CD4-positive, alpha-beta T cell treated with Interleukin-1 beta for 1 hour (primary cell): ENCODE measurements around the gene ZNF70.

Experiments
- DNase-seq, 2 donors: peaks; one replicate each; pipeline ENCODE4 v3.0.0-alpha.2; 2020 to 2022

Gene ZNF70

GRCh38 chr22:23778577-23778900, 27.6 kb upstream of the ZNF70 start:
- no peak for DNase-seq

- DNase-seq, result no peak
Measured at GRCh38 chr22:23777776-23778576, 27.1 kb upstream of the ZNF70 start.

GRCh38 chr22:23775779-23776375, 25.0 kb upstream of the ZNF70 start:
- no peak for DNase-seq

GRCh38 chr22:23774922-23775436, 24.1 kb upstream of the ZNF70 start:
- no peak for DNase-seq

- DNase-seq, result no peak
Measured at GRCh38 chr22:23774114-23774921, 23.4 kb upstream of the ZNF70 start.

- no peak for DNase-seq
Measured at GRCh38 chr22:23773483-23774113, 22.7 kb upstream of the ZNF70 start.

- DNase-seq, result peak; percentile 53 to 54
Measured at GRCh38 chr22:23772649-23773473, 21.9 kb upstream of the ZNF70 start, which contains the start of gene MMP11. Gene MMP11 (plus strand): TSS chr22:23772849. CDS start chr22:23772871, 22 bp downstream.

GRCh38 chr22:23772315-23772648, 21.4 kb upstream of the ZNF70 start:
- no peak for DNase-seq

- DNase-seq, result no peak
Measured at GRCh38 chr22:23769321-23769965, 18.5 kb upstream of the ZNF70 start.

GRCh38 chr22:23767673-23768548, 17.0 kb upstream of the ZNF70 start, which contains the start of gene CHCHD10:
Gene CHCHD10 (minus strand): TSS chr22:23767972. CDS start chr22:23767874, 98 bp downstream.
- DNase-seq, result peak; percentile 75 to 76

- no peak for DNase-seq
Measured at GRCh38 chr22:23767303-23767672, 16.4 kb upstream of the ZNF70 start.

GRCh38 chr22:23764899-23765881, 14.3 kb upstream of the ZNF70 start:
- no peak for DNase-seq

- no peak for DNase-seq
Measured at GRCh38 chr22:23763954-23764353, 13.0 kb upstream of the ZNF70 start.

- DNase-seq, result peak; percentile 33 to 40
Measured at GRCh38 chr22:23763579-23763945, 12.7 kb upstream of the ZNF70 start.

GRCh38 chr22:23762842-23763578, 12.1 kb upstream of the ZNF70 start, which contains the start of gene C22orf15:
Gene C22orf15 (plus strand): TSS chr22:23762990. CDS start chr22:23763307, 317 bp downstream.
- no peak for DNase-seq

GRCh38 chr22:23760056-23760455, 9.1 kb upstream of the ZNF70 start:
- no peak for DNase-seq

- no peak for DNase-seq
Measured at GRCh38 chr22:23759566-23759965, 8.7 kb upstream of the ZNF70 start.

GRCh38 chr22:23756891-23757290, 6.0 kb upstream of the ZNF70 start:
- no peak for DNase-seq
